ENCODE data around the gene C16orf96.

The C16orf96 gene

DNA sequence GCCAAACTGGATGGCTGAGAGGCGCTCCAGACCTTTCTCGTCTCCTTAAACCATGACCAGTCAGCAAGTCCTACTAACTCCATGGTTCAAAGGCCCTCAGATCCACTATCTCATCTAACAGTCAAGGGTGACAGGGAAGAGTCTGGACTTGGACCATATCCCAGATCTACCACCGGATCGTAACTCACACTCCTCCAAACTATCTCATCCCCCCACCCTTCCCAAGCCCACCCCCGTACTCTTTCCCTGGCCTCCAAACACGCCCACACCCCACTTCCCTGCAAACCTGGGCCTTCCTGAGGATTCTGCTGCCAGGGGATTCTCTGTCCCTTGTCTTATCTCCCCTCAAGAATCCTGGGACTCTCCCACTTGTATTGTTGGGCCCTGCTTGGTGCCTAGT is 22.6 kb upstream of the C16orf96 start:
- H3K4me3 Mint-ChIP-seq, result no peak overlapping the region
- peak overlapping the region; percentile 22 for H3K27ac Mint-ChIP-seq
- H3K4me1 Mint-ChIP-seq (ENCODE audit: low read depth), result peaks cover 49% of the 10 kb centered on the region

DNA sequence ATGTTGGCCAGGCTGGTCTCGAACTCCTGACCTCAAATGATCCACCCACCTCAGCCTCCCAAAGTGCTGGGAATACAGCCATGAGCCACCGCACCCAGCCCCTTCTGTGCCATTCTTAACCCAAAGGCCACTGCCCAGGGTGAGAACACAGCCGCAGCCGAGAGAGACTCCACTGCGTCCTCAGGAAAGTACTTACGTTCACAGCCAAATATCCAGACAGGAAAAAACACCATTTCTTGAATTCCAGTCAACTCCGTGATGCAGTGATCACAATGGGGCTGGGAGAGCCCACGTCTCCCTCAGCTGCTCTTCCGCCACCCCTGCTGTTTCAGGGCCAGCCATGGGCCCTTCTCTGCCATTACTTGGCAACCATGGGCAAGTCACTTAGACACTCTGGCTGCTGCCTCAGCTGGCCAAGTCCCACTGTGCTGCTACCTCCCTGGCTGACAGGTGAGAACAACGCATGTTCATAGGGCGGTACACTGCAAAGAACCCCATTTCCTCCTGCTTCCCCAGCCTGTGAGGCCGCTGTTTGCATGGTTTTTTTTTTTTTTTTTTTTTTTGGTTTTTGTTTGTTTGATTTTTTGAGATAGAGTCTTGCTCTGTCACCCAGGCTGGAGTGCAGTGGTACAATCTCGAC is 21.9 kb upstream of the C16orf96 start:
- peaks cover 38% of the 10 kb centered on the region for H3K36me3 Mint-ChIP-seq (ENCODE audit: low read depth)
- no peaks in the 10 kb centered on the region for H3K9me3 Mint-ChIP-seq
- no peak overlapping the region for H3K4me3 Mint-ChIP-seq
- intact Hi-C loops (cut with micrococcal nuclease), result no loop called here
- peak overlapping the region; percentile 22 for H3K27ac Mint-ChIP-seq
- peaks cover 43% of the 10 kb centered on the region for H3K4me1 Mint-ChIP-seq (ENCODE audit: low read depth)
- peaks cover 10% of the 10 kb centered on the region for H3K27me3 Mint-ChIP-seq

More for the DNA sequence above, 22.6 kb upstream of the C16orf96 start:
- peaks cover 10% of the 10 kb centered on the region for H3K27me3 Mint-ChIP-seq
- no peaks in the 10 kb centered on the region for H3K9me3 Mint-ChIP-seq
- peaks cover 38% of the 10 kb centered on the region for H3K36me3 Mint-ChIP-seq (ENCODE audit: low read depth)
- intact Hi-C loops (cut with micrococcal nuclease), result no loop called here

DNA sequence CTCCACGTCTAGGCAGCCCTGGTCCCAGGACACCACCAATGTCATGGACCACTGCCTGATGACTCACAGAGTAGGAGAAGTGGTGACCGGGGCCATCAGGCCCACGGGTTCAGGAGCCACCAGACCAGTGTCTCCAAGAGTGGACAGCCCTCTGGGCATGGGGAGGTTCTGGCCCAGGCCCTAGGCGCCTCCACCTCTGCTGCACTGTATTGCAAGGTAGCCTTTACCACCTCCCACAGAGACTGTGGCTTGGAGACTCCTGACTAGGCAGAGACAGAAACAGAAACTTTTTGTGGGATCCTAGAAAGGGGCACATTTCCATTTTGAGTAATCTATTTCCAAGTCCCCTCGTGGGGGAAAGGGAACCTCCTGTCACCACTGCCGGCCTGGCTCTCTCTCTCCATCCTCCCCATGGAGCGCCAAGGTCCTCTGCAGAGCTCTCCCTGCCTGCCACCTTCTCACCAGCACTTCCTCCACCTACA is 20.5 kb upstream of the C16orf96 start:
- Mint-ChIP-seq H3K9me3 (peaks cover 11% of the 10 kb centered on the region), H3K27me3 (peaks cover 11% of the 10 kb centered on the region), H3K4me1 (ENCODE audit: low read depth) (peaks cover 38% of the 10 kb centered on the region), H3K27ac (peak overlapping the region; percentile 48), H3K36me3 (ENCODE audit: low read depth) (peaks cover 47% of the 10 kb centered on the region), H3K4me3 (no peak overlapping the region)
- intact Hi-C loops (cut with micrococcal nuclease), result no loop called here

DNA sequence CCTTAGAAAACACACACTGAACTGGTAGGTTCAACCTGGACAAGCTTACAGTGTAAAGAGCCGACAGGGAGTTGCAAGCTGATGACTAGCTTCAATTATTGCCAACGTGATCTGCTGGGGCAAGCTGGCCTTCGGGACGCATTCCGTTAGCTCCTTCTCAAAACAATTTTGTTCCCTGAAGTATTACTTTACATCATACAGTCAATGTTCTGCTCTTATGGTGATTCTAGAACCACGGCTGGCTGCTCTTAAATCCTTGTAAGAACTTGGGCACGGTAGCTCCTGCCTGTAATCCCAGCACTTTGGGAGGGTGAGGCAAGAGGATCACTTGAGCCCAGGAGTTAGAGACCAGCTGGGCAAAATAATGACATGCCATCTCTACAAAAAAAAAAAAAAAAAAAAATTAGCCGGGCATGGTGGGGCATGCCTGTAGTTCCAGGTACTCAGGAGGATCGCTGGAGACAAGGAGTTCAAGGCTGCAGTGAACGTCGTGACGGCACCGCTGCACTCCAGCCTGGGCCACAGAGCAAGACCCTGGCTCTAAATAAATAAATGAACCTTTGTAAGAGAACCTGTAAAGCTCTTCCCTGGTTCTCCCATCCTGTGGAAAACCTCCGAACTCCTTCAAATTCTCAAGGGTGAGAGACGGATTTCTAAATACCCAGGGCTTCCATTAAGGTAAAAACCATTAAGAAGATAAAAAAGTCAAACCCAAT is 19.6 kb upstream of the C16orf96 start:
- Mint-ChIP-seq H3K4me1 (ENCODE audit: low read depth) (peaks cover 38% of the 10 kb centered on the region), H3K36me3 (ENCODE audit: low read depth) (peaks cover 47% of the 10 kb centered on the region), H3K9me3 (peaks cover 11% of the 10 kb centered on the region), H3K27ac (no peak overlapping the region), H3K27me3 (peaks cover 11% of the 10 kb centered on the region), H3K4me3 (no peak overlapping the region)
- intact Hi-C loops (cut with micrococcal nuclease), result no loop called here

DNA sequence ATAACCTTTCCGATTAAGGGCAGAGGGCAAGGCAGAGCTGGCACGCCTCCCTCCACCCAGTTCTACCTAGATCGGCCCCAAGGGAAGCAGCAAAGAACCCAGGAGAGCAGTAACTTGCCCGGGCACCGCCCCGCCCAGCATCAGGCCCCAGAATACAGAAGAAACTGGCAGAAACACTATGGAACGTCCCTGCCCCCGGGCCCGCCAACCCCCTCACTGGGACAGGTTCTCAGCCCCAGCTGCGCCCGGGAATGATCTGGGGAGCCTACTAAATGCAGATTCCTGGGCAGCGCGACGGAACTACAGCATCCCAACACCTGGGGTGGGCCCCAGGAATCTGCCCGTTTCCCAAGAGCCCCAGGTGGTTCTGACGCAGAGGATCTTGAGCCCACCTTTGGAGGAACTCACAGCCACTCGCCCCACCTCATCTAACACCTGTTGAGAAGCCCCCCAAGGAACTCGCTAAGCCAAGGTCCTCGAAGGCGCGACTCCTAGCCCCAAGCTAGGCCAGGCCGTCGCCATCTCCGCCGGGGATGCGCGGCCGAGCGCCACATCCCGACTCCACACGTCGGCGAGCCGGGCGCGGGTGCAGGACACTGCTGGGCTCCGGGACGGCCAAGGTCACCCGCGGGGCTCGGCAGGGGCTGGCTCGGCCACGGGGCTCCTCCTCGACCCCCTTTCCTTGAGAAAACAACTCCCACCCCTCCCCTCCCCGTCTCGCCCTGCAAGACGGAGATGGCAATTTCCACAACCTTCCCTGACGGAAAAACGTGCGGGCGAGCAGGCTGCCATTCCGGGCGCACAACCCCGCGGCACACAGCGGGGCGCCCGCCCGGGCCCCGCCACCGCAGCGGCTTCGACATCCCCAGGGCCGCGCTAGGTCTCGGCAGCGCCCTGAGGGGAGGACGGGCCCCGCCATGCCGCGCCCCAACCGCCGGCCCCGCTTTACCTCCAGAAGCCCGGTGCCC is 18.5 kb upstream of the C16orf96 start:
- Mint-ChIP-seq H3K27ac (peak overlapping the region; percentile 84), H3K4me1 (ENCODE audit: low read depth) (peaks cover 38% of the 10 kb centered on the region), H3K27me3 (peaks cover 11% of the 10 kb centered on the region), H3K4me3 (peak overlapping the region; percentile 72), H3K36me3 (ENCODE audit: low read depth) (peaks cover 36% of the 10 kb centered on the region), H3K9me3 (peaks cover 11% of the 10 kb centered on the region)
- intact Hi-C loops (cut with micrococcal nuclease), result loop anchor here (2.0 kb wide), 1 partner anchor 61 kb away; the partner anchor contains the start of gene HMOX2

DNA sequence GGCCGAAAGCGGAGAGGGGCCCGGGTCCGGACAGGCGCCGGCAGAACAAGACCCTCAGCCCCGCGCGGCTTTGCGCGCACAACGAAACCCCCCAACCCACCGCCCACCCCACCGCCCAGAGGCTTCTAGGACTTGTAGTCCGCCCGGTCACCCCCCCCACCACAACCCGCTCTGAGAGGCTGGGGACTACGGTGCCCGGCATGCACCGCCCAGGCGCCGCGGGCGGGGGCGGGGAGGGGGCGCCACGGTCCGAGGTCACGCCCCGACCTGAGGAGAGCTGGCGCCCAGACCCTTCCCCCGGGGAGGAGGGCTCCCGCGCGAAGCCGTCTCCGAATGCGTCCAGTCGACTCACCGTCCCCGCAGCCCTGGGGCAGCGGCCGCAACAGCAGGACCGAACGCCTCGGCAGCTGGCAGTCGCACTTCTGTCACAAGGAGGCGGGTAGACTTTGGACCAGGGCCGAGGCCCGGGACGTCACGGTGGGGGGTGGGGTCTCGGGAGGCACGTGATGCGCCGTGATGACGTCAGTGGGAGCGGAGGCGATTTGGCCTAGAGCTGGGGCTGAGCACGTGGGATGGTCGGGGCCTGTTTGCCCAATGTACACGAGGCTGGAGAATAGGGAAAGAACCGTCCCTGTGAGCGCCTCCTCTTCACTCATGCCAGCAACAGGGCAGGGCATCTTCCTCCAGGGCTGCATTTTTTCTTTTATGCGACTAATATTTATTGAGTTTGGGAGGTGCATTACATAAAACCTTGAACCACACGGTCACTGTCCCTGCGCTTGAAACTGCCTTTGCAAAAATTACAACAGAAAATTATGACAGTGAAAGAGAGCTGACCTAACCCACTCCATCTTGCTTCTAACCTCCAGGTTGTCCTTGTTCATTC is 17.5 kb upstream of the C16orf96 start, which contains the start of gene CDIP1:
CDIP1 (minus strand) TSS at position 424 of the 886 bp plus-strand sequence. CDS start 24,643 bp downstream, outside the sequence.
- peaks cover 29% of the 10 kb centered on the region for H3K36me3 Mint-ChIP-seq (ENCODE audit: low read depth)

DNA sequence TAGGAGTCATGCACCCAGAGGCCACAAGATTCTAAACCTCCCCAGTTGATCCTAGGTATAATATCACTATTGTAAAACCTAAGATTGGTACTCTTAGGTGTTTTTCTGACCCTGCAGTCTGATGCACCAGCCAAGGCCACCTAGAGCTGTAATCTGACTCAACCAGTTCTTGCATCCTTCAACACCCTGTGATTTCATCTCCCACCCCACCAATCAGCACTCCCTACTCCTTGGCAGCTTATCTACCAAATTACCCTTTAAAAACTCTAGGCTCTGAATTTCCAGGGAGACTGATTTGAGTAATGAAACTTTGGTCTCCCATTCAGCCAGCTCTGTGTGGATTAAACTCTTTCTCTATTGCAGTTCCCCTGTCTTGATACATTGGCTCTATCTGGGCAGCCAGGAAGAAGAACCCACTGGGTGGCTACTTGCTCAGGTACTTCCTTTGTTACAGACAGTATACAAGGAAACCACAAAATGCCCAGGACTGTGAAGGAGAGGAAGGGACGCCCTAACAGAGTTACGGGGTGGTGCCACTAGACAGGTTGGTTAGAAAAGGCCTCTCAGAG is 16.3 kb upstream of the C16orf96 start:
- H3K27ac Mint-ChIP-seq, result peak overlapping the region; percentile 9
- peaks cover 27% of the 10 kb centered on the region for H3K4me1 Mint-ChIP-seq (ENCODE audit: low read depth)
- intact Hi-C loops (cut with micrococcal nuclease), result loop anchor here (2.0 kb wide), 1 partner anchor 63 kb away; the partner anchor contains the start of gene HMOX2
- peaks cover 11% of the 10 kb centered on the region for H3K27me3 Mint-ChIP-seq
- peaks cover 11% of the 10 kb centered on the region for H3K9me3 Mint-ChIP-seq
- peaks cover 18% of the 10 kb centered on the region for H3K36me3 Mint-ChIP-seq (ENCODE audit: low read depth)
- no peak overlapping the region for H3K4me3 Mint-ChIP-seq

More for the DNA sequence above, 17.5 kb upstream of the C16orf96 start, which contains the start of gene CDIP1:
- Mint-ChIP-seq H3K4me1 (ENCODE audit: low read depth) (peaks cover 31% of the 10 kb centered on the region), H3K9me3 (peaks cover 11% of the 10 kb centered on the region), H3K4me3 (peak within 1 kb of the TSS; percentile 72), H3K27me3 (peaks cover 11% of the 10 kb centered on the region), H3K27ac (peak within 1 kb of the TSS; percentile 84)
- intact Hi-C loops (cut with micrococcal nuclease), result loop anchor here (2.0 kb wide), 1 partner anchor 62 kb away; the partner anchor contains the start of gene HMOX2

DNA sequence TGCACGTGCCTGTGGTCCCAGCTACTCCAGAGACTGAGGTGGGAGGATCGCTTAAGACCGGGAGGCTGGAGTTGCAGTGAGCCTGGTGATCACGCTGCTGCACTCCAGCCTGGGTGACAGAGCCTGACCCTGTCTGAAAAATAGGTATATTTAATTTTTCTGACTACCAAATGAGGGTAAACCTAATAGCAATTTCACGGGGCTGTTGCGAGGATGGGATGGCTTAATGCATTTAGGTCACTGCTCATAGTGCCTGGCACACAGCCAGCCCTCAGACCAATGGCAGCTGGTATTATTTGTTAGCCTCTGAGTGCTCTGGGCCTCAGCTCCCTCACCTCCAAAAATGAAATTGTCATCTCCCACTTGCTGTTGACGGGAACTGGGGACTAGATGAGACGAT is 11.7 kb upstream of the C16orf96 start:
- H3K4me3 Mint-ChIP-seq, result no peak overlapping the region
- intact Hi-C loops (cut with micrococcal nuclease), result no loop called here
- H3K27ac Mint-ChIP-seq, result no peak overlapping the region
- peaks cover 4% of the 10 kb centered on the region for H3K27me3 Mint-ChIP-seq
- H3K4me1 Mint-ChIP-seq (ENCODE audit: low read depth), result no peaks in the 10 kb centered on the region
- peaks cover 10% of the 10 kb centered on the region for H3K9me3 Mint-ChIP-seq
- H3K36me3 Mint-ChIP-seq (ENCODE audit: low read depth), result peaks cover 9% of the 10 kb centered on the region

DNA sequence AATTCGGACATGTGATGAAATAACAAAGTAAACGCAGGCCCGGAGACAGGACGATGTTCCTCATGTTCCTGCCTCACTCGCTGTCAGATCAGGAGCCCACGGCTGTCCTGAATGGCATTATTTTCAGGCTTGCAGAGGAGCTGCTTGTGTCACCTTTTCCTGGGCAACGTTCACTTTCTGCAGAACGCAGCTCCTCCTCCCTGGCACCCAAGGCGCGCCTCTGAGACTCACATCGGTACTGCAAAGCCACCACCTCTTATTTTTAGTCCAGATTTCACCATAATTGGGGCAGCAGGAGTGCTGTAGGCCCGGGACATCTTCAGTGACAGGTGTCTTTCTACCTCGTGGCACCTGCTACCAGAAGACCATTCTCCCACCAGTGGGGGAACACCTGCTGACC is 8.0 kb upstream of the C16orf96 start:
- Mint-ChIP-seq H3K27me3 (peaks cover 7% of the 10 kb centered on the region), H3K36me3 (ENCODE audit: low read depth) (no peaks in the 10 kb centered on the region), H3K4me1 (ENCODE audit: low read depth) (no peaks in the 10 kb centered on the region), H3K9me3 (no peaks in the 10 kb centered on the region), H3K4me3 (no peak overlapping the region), H3K27ac (no peak overlapping the region)
- intact Hi-C loops (cut with micrococcal nuclease), result loop anchor here (1.0 kb wide), 1 partner anchor 42 kb away; no protein-coding TSS in a partner anchor

DNA sequence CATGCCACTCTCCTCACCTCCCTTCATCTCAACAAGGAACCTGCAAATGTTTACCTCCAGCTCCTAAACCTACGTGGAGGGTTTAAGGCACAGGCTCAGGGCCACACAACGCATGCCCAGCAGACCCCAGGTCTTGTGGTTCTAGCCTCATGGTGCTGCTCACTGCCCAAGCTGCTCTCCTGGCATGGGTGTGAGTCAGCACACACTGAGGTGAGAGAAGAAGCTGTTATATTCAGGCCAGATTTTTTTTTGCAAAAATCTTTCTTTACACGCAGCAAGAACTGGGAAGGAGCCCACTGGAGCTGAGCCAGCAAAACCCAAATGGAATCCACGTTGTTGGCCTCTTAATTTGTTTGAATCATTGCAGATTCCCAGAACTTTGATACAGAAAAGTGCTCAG is 5.5 kb upstream of the C16orf96 start:
- Mint-ChIP-seq H3K4me3 (no peak overlapping the region), H3K36me3 (ENCODE audit: low read depth) (no peaks in the 10 kb centered on the region), H3K27me3 (peaks cover 9% of the 10 kb centered on the region), H3K27ac (no peak overlapping the region), H3K4me1 (ENCODE audit: low read depth) (no peaks in the 10 kb centered on the region), H3K9me3 (no peaks in the 10 kb centered on the region)
- intact Hi-C loops (cut with micrococcal nuclease), result no loop called here

DNA sequence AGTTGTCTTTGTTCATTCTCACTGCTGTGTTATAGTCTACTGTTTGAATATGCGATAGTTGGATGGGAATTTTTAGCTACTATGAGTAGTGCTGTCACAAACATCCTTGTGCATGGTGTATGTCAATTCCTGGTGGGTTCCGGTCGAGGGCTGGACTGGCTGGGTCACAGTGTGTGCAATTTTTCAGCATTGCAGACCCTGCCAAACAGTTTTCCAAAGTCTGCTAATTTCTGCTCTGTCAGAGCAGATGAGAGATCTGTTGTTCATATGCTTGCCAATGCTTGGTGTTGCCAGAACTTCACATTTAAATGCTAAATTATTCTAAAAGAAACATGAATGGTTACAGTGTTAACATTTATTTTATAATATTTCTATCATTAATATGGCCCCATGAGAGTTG is 3.6 kb upstream of the C16orf96 start:
- Mint-ChIP-seq H3K27ac (no peak overlapping the region), H3K9me3 (no peaks in the 10 kb centered on the region), H3K27me3 (peaks cover 10% of the 10 kb centered on the region), H3K4me3 (no peak overlapping the region), H3K4me1 (ENCODE audit: low read depth) (no peaks in the 10 kb centered on the region), H3K36me3 (ENCODE audit: low read depth) (no peaks in the 10 kb centered on the region)
- intact Hi-C loops (cut with micrococcal nuclease), result no loop called here

DNA sequence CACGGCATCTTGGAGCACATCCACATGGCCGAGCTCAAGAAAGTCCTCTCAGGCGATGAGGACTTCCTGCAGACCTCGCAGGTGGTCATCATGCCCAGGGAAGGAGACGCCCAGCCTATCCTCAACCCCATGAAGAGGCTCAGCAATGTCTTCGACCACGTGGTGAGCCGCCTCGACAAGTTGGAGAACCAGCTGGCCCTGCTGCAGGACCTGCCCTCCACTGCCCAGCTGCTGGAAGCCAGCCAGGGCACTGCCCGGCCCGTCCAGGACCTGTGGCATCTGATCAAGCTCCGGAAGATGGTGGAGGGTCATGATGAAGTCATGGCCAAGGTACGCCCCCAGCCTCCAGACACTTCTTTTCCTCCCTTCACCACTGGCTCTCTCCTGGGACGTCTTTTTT is 440 bp downstream of the C16orf96 start:
- Mint-ChIP-seq H3K36me3 (ENCODE audit: low read depth) (no peaks in the 10 kb centered on the region), H3K9me3 (no peaks in the 10 kb centered on the region), H3K27me3 (peaks cover 13% of the 10 kb centered on the region), H3K4me1 (ENCODE audit: low read depth) (no peaks in the 10 kb centered on the region), H3K4me3 (no peak overlapping the region), H3K27ac (no peak overlapping the region)
- intact Hi-C loops (cut with micrococcal nuclease), result no loop called here

Measured in dendritic cell treated with granulocyte-macrophage colony-stimulating factor and Interleukin-4, amounts not matched to agents 40 ng/mL and 50 ng/mL, for 4 days (primary cell).